Measurements from ENCODE around the gene RPSA. TPM values are rescaled to one million over a fixed set of nuclear protein-coding genes. Genes with fewer than 3 reads are reported as not detected.

The RPSA gene
- polyA plus RNA-seq, 1 donor (not counting 4 experiments of a cell fraction or from before 2014, with no cell fraction given) = 3,195 TPM

DNA sequence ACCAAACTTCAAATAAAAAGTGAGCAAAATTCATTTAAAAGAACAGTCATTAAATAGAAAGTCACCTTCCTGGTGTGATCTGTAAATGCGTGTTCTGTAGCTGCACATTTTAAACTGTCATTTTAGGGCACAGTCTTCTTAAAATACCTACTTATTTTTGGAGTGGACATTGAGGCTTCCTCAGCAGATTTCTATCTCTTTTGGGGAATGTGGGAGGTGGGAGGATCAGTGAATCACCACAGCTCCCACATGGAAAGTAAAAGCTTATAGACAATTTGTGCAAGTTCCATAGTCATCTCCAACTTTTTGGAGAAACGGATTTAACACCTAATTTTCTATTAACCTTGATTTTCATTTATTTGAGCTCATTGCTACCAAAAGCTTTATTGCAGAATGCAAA, 39.9 kb downstream of the RPSA start:
- Histone ChIP-seq H4K20me1 (ENCODE audit: control insufficient read depth, extremely low read depth, insufficient read depth, low read length) (no peaks in the 10 kb centered on the region), H3K27ac (ENCODE audit: control insufficient read depth, insufficient read depth, low read length) (no peak overlapping the region), H2AFZ (ENCODE audit: control insufficient read depth, low read length) (no peak overlapping the region), H3K9me3 (ENCODE audit: control insufficient read depth, low read depth, low read length) (no peaks in the 10 kb centered on the region), H3K4me1 (ENCODE audit: control insufficient read depth, extremely low read depth, insufficient read depth, low read length) (peaks cover 2% of the 10 kb centered on the region), H3K27me3 (ENCODE audit: control insufficient read depth, extremely low read depth, insufficient read depth, low read length) (no peaks in the 10 kb centered on the region), H3K4me3 (ENCODE audit: control insufficient read depth in 2 of 3, extremely low read depth in 1 of 3, insufficient read depth in 2 of 3, low read depth in 1 of 3, low read length in 3 of 3) (no peak overlapping the region), H3K9me1 (ENCODE audit: control insufficient read depth, extremely low read depth, insufficient read depth, low read length) (no peaks in the 10 kb centered on the region), H3K4me2 (ENCODE audit: control insufficient read depth, extremely low read depth, insufficient read depth, low read depth, low read length) (no peak overlapping the region), H3K79me2 (ENCODE audit: control insufficient read depth, insufficient read depth, low read length) (no peaks in the 10 kb centered on the region), H3K36me3 (ENCODE audit: control insufficient read depth in 2 of 2, extremely low read depth in 1 of 2, insufficient read depth in 2 of 2, low read length in 2 of 2) (no peaks in the 10 kb centered on the region), H3K9ac (ENCODE audit: control insufficient read depth, extremely low read depth, insufficient read depth, low read length) (no peak overlapping the region)
- no peak for FAIRE-seq
- DNase-seq (ENCODE audit: low read depth, low spot score) = no peak
- dilution Hi-C loops (cut with MboI; ENCODE audit: extremely low pct_ligation_motif_present, low sequenced_read_pairs) = no loop called here
- TF ChIP-seq, protein P1, sequence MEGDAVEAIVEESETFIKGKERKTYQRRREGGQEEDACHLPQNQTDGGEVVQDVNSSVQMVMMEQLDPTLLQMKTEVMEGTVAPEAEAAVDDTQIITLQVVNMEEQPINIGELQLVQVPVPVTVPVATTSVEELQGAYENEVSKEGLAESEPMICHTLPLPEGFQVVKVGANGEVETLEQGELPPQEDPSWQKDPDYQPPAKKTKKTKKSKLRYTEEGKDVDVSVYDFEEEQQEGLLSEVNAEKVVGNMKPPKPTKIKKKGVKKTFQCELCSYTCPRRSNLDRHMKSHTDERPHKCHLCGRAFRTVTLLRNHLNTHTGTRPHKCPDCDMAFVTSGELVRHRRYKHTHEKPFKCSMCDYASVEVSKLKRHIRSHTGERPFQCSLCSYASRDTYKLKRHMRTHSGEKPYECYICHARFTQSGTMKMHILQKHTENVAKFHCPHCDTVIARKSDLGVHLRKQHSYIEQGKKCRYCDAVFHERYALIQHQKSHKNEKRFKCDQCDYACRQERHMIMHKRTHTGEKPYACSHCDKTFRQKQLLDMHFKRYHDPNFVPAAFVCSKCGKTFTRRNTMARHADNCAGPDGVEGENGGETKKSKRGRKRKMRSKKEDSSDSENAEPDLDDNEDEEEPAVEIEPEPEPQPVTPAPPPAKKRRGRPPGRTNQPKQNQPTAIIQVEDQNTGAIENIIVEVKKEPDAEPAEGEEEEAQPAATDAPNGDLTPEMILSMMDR (optimal IDR thresholded peaks at IDR 0.05 in 1 of 3, IDR thresholded peaks at IDR 0.05 in 1 of 3, conservative IDR thresholded peaks at IDR 0.05 in 1 of 3; ENCODE audit: extremely low read depth in 1 of 3, insufficient read depth in 2 of 3, low read length in 3 of 3) = no peak
- no peak for TF ChIP-seq EZH2 (IDR thresholded peaks at IDR 0.05; ENCODE audit: low read length)

DNA sequence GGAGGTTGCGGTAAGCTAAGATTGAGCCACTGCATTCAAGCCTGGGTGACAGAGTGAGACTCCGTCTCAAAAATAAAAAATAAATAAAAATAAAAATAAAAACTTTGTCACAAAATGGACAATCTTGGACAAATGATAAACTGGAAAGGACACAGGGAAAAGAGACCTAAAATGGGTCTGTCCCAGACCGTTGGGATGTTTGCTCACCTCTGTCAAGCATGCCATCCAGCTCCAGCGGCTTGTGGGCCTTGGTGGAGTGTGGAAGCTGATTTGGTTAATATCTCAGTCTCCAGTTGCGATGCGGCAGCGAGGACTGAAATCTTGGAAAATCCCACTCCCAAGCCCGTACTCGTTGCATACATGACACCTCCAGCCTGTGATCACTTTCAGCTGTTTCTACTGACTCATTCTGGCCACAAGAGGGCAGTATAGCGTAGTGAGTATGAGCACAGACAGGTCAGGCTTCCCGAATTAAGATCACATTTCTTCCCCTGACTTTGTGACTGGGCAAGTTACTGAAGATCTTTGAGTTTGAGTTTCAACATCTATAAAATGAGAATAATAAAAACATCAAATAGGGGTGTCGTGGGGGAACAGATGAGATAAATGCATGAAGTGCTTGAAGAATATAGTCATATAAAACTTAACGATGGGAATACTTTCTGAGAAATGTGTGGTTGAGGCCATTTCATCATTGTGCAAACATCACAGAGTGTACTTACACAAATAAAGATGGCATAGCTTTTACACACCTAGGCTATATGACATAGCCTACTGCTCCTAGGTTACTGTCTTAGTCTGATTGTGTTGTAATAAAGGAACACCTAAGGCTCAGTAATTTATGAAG, 41.3 kb downstream of the RPSA start:
- dilution Hi-C loops (cut with MboI; ENCODE audit: extremely low pct_ligation_motif_present, low sequenced_read_pairs) = no loop called here
- Histone ChIP-seq H3K9me3 (ENCODE audit: control insufficient read depth, low read depth, low read length) (no peaks in the 10 kb centered on the region), H3K9ac (ENCODE audit: control insufficient read depth, extremely low read depth, insufficient read depth, low read length) (no peak overlapping the region), H3K4me3 (ENCODE audit: control insufficient read depth in 2 of 3, extremely low read depth in 1 of 3, insufficient read depth in 2 of 3, low read depth in 1 of 3, low read length in 3 of 3) (no peak overlapping the region), H4K20me1 (ENCODE audit: control insufficient read depth, extremely low read depth, insufficient read depth, low read length) (no peaks in the 10 kb centered on the region), H3K27ac (ENCODE audit: control insufficient read depth, insufficient read depth, low read length) (no peak overlapping the region), H3K9me1 (ENCODE audit: control insufficient read depth, extremely low read depth, insufficient read depth, low read length) (no peaks in the 10 kb centered on the region), H2AFZ (ENCODE audit: control insufficient read depth, low read length) (no peak overlapping the region), H3K4me1 (ENCODE audit: control insufficient read depth, extremely low read depth, insufficient read depth, low read length) (peaks cover 2% of the 10 kb centered on the region), H3K4me2 (ENCODE audit: control insufficient read depth, extremely low read depth, insufficient read depth, low read depth, low read length) (no peak overlapping the region), H3K36me3 (ENCODE audit: control insufficient read depth in 2 of 2, extremely low read depth in 1 of 2, insufficient read depth in 2 of 2, low read length in 2 of 2) (no peaks in the 10 kb centered on the region), H3K27me3 (ENCODE audit: control insufficient read depth, extremely low read depth, insufficient read depth, low read length) (no peaks in the 10 kb centered on the region), H3K79me2 (ENCODE audit: control insufficient read depth, insufficient read depth, low read length) (no peaks in the 10 kb centered on the region)
- peak; percentile 73 for DNase-seq (ENCODE audit: low read depth, low spot score)
- FAIRE-seq = peak; percentile 90
- TF ChIP-seq, protein P1 (optimal IDR thresholded peaks at IDR 0.05 in 1 of 3, IDR thresholded peaks at IDR 0.05 in 1 of 3, conservative IDR thresholded peaks at IDR 0.05 in 1 of 3; ENCODE audit: extremely low read depth in 1 of 3, insufficient read depth in 2 of 3, low read length in 3 of 3) = peak; percentile 71 to 94 (median 90)
- TF ChIP-seq EZH2 (IDR thresholded peaks at IDR 0.05; ENCODE audit: low read length) = no peak
